22Rv1 (cell line): ENCODE measurements around the gene CLCA4.
"Not testable (repeated sequence)": the region's sequence is repeated elsewhere in the genome, so short reads cannot be mapped to it uniquely, and the experiment has no call there.

ENCODE experiments used
- ZFX ChIP-seq: fragments of 450-650 bp; IDR thresholded peaks from 2 replicates; pipeline ENCODE4 v1.6.1; 2017; ENCODE audit warnings: antibody characterized with exemption, borderline replicate concordance
- TF ChIP-seq, protein P1 (sequence below): fragments of 450-650 bp; IDR thresholded peaks from 2 replicates; pipeline ENCODE4 v1.5.1; 2017; ENCODE audit warnings: mild to moderate bottlenecking

DNA sequence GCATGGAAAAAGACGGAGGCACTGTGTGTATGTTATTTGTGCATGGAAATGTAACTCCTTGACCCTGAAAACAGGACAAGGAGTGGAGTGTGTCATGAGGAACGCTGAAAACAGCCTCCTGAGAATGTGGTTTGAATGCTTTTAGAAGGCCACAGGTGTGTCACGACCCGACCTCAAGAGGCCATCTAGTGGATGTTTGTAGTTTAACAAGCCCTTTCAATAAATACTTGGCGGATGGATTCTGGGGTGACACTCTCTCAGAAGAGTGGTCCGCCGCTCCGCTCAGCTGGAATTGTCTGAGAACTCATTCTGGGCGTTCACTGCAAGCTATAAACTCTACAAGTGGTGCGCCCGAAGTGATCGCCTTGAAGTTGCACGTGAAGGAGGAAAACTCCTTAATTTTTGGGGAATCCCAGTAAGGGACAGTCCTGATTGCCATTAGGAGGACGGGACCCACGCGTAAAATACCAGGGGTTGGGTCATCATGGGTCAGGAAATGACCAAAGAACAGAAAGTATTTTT, 44.7 kb upstream of the CLCA4 start:
- TF ChIP-seq, protein P1, sequence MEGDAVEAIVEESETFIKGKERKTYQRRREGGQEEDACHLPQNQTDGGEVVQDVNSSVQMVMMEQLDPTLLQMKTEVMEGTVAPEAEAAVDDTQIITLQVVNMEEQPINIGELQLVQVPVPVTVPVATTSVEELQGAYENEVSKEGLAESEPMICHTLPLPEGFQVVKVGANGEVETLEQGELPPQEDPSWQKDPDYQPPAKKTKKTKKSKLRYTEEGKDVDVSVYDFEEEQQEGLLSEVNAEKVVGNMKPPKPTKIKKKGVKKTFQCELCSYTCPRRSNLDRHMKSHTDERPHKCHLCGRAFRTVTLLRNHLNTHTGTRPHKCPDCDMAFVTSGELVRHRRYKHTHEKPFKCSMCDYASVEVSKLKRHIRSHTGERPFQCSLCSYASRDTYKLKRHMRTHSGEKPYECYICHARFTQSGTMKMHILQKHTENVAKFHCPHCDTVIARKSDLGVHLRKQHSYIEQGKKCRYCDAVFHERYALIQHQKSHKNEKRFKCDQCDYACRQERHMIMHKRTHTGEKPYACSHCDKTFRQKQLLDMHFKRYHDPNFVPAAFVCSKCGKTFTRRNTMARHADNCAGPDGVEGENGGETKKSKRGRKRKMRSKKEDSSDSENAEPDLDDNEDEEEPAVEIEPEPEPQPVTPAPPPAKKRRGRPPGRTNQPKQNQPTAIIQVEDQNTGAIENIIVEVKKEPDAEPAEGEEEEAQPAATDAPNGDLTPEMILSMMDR, result peak; percentile 66
- not testable (repeated sequence) for TF ChIP-seq ZFX
